ENCODE data around the gene SMTN. TPM values are rescaled to one million over a fixed set of nuclear protein-coding genes. Genes with fewer than 3 reads are reported as not detected.

Gene SMTN
- total and polyA plus RNA-seq, 10 of the 15 experiments (the other 5 are each of a cell fraction or from before 2014, with no cell fraction given) = 0.92 to 21.9 (median 4.8) TPM

DNA sequence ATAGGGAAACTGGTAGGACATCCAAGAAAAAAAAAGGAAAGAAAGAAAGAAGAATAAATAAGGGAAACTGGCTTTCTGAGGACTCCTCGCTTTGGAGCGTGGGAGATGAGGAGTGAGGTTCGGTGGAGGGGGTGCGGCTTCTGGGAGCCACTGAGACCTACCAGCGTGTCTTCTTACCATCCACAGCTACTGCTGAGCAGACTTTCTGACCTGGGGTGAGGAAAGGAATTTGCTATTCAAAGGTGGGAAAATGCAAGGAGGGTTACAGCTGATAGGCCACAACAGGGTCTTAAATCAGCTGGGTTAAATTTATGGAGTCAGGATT lies 26.7 kb downstream of the SMTN start:
- CTCF ChIA-PET = interaction anchor here (0.8 to 3.4 kb wide), 17 partner anchors 12 to 473 kb away, joined by 3 to 19 read pairs (median 6); partner anchors contain the start of genes LIMK2 and SLC35E4
- H3K27ac ChIP-seq (ENCODE audit: control insufficient read depth, insufficient read depth) = no peak overlapping the region
- peak overlapping the region; percentile 75 for H3K4me2 ChIP-seq (ENCODE audit: control insufficient read depth, insufficient read depth)
- DNase-seq (ENCODE audit: low read depth, low spot score) (no peak), ATAC-seq (peak; percentile 49), FAIRE-seq (no peak)
- SMC1A ChIA-PET (ENCODE audit: uncharacterized antibody, unreplicated experiment) = interaction anchor here (0.7 to 2.1 kb wide), 7 partner anchors 12 to 207 kb away, joined by 3 to 9 read pairs (median 6); no protein-coding TSS in a partner anchor
- POLR2A ChIA-PET = interaction anchor here (0.6 to 1.0 kb wide), 2 partner anchors 123 to 161 kb away, joined by 3 to 7 read pairs; no protein-coding TSS in a partner anchor
- no peaks in the 10 kb centered on the region for H3K79me2 ChIP-seq (ENCODE audit: control insufficient read depth, insufficient read depth, low read length)
- in situ Hi-C loops (cut with MboI) = no loop called here
- no peaks in the 10 kb centered on the region for H3K27me3 ChIP-seq (replicated peaks in 1 of 2; ENCODE audit: control insufficient read depth in 2 of 2, insufficient read depth in 2 of 2, low read length in 1 of 2)
- H2AFZ ChIP-seq (ENCODE audit: control insufficient read depth, low read depth, low read length) = peak overlapping the region; percentile 58
- RAD21 ChIA-PET (ENCODE audit: unreplicated experiment) = interaction anchor here (0.8 to 2.1 kb wide), 7 partner anchors 23 to 498 kb away, joined by 3 to 6 read pairs (median 3); no protein-coding TSS in a partner anchor
- peak overlapping the region; percentile 54 for H3K4me3 ChIP-seq
- H3K4me1 ChIP-seq (ENCODE audit: control insufficient read depth, insufficient read depth, low read length) = no peaks in the 10 kb centered on the region; the same call in 1 of the 2 replicates
- no TSS peak for BruUV-seq (replicated peaks)
- 3% methylated on average over 5 of the region's 5 CpGs for WGBS (ENCODE audit: insufficient coverage, insufficient replicate concordance, low lambda C conversion rate, missing lambda C conversion rate)
- no peak for TF ChIP-seq BCL11A (IDR thresholded peaks at IDR 0.05; ENCODE audit: low read depth, low read length)
- TF ChIP-seq, protein P1, sequence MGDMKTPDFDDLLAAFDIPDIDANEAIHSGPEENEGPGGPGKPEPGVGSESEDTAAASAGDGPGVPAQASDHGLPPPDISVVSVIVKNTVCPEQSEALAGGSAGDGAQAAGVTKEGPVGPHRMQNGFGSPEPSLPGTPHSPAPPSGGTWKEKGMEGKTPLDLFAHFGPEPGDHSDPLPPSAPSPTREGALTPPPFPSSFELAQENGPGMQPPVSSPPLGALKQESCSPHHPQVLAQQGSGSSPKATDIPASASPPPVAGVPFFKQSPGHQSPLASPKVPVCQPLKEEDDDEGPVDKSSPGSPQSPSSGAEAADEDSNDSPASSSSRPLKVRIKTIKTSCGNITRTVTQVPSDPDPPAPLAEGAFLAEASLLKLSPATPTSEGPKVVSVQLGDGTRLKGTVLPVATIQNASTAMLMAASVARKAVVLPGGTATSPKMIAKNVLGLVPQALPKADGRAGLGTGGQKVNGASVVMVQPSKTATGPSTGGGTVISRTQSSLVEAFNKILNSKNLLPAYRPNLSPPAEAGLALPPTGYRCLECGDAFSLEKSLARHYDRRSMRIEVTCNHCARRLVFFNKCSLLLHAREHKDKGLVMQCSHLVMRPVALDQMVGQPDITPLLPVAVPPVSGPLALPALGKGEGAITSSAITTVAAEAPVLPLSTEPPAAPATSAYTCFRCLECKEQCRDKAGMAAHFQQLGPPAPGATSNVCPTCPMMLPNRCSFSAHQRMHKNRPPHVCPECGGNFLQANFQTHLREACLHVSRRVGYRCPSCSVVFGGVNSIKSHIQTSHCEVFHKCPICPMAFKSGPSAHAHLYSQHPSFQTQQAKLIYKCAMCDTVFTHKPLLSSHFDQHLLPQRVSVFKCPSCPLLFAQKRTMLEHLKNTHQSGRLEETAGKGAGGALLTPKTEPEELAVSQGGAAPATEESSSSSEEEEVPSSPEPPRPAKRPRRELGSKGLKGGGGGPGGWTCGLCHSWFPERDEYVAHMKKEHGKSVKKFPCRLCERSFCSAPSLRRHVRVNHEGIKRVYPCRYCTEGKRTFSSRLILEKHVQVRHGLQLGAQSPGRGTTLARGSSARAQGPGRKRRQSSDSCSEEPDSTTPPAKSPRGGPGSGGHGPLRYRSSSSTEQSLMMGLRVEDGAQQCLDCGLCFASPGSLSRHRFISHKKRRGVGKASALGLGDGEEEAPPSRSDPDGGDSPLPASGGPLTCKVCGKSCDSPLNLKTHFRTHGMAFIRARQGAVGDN (IDR thresholded peaks at IDR 0.05) = no peak
- TF ChIP-seq, protein P2, sequence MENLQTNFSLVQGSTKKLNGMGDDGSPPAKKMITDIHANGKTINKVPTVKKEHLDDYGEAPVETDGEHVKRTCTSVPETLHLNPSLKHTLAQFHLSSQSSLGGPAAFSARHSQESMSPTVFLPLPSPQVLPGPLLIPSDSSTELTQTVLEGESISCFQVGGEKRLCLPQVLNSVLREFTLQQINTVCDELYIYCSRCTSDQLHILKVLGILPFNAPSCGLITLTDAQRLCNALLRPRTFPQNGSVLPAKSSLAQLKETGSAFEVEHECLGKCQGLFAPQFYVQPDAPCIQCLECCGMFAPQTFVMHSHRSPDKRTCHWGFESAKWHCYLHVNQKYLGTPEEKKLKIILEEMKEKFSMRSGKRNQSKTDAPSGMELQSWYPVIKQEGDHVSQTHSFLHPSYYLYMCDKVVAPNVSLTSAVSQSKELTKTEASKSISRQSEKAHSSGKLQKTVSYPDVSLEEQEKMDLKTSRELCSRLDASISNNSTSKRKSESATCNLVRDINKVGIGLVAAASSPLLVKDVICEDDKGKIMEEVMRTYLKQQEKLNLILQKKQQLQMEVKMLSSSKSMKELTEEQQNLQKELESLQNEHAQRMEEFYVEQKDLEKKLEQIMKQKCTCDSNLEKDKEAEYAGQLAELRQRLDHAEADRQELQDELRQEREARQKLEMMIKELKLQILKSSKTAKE (IDR thresholded peaks at IDR 0.05; ENCODE audit: low read depth, poor library complexity, severe bottlenecking) = no peak
- intact Hi-C loops (cut with micrococcal nuclease; ENCODE audit: unreplicated experiment) = loop anchor here (2.0 to 5.0 kb wide), 2 partner anchors 123 to 164 kb away; no protein-coding TSS in a partner anchor
- H4K20me1 ChIP-seq (ENCODE audit: control insufficient read depth, insufficient read depth) = no peaks in the 10 kb centered on the region
- no peaks in the 10 kb centered on the region for H3K36me3 ChIP-seq (ENCODE audit: control insufficient read depth in 2 of 2, insufficient read depth in 2 of 2, low read length in 1 of 2)
- H3K9ac ChIP-seq (ENCODE audit: control insufficient read depth, insufficient read depth, low read length) = peak overlapping the region; percentile 3; the same call in 1 of the 2 replicates
- H3K9me3 ChIP-seq (replicated peaks; ENCODE audit: control insufficient read depth, insufficient read depth, low read length) = no peaks in the 10 kb centered on the region
